HG02759 (cell line): ENCODE results near the gene PAK6.

ENCODE experiments used
- ATAC-seq: cut with Tn5 transposase; IDR thresholded peaks from one replicate; pipeline ENCODE4 v1.9.1; 2021; ENCODE audit warnings: mild to moderate bottlenecking, moderate library complexity; ENCODE audit not compliant: unreplicated experiment

PAK6 gene

GRCh38 chr15:40254452-40254851, 15.6 kb downstream of the PAK6 start:
- no peak for ATAC-seq

- no peak for ATAC-seq
Observed at GRCh38 chr15:40255033-40255432, 16.2 kb downstream of the PAK6 start.

GRCh38 chr15:40256638-40257235, 17.9 kb downstream of the PAK6 start:
- no peak for ATAC-seq

- no peak for ATAC-seq
Observed at GRCh38 chr15:40257656-40258450, 19.0 kb downstream of the PAK6 start.

GRCh38 chr15:40258544-40258943, 19.7 kb downstream of the PAK6 start:
- ATAC-seq = no peak

- no peak for ATAC-seq
Observed at GRCh38 chr15:40259021-40259420, 20.2 kb downstream of the PAK6 start.

GRCh38 chr15:40263024-40263754, 24.3 kb downstream of the PAK6 start:
- ATAC-seq = no peak

GRCh38 chr15:40264321-40265153, 25.7 kb downstream of the PAK6 start:
- no peak for ATAC-seq

- ATAC-seq = no peak
Observed at GRCh38 chr15:40265355-40265754, 26.5 kb downstream of the PAK6 start.

- ATAC-seq = no peak
Observed at GRCh38 chr15:40265875-40266274, 27.0 kb downstream of the PAK6 start.

GRCh38 chr15:40266828-40267304, 28.0 kb downstream of the PAK6 start:
- ATAC-seq = no peak

GRCh38 chr15:40267670-40268069, 28.8 kb downstream of the PAK6 start:
- ATAC-seq = no peak

- ATAC-seq = no peak
Observed at GRCh38 chr15:40269604-40270003, 30.7 kb downstream of the PAK6 start.

GRCh38 chr15:40270246-40270995, 31.6 kb downstream of the PAK6 start:
- ATAC-seq = no peak

- no peak for ATAC-seq
Observed at GRCh38 chr15:40271685-40272484, 33.0 kb downstream of the PAK6 start.

- ATAC-seq = no peak
Observed at GRCh38 chr15:40272485-40273056, 33.7 kb downstream of the PAK6 start.

- ATAC-seq = no peak
Observed at GRCh38 chr15:40273428-40273827, 34.6 kb downstream of the PAK6 start.

- ATAC-seq = no peak
Observed at GRCh38 chr15:40274350-40275274, 35.7 kb downstream of the PAK6 start.
